Fibroblast of lung (primary cell): ENCODE results near the gene ADCYAP1R1. TPM values are rescaled to one million over a fixed set of nuclear protein-coding genes. Genes with fewer than 3 reads are reported as not detected.

Experiments used
- DNase-seq, 2 donors: peaks; one replicate each; pipeline versions ENCODE4 v3.0.0 to v3.0.0-alpha.2; 2010; ENCODE audit warnings: low read depth in 2 of 2
- H2AFZ ChIP-seq: 2 replicates; pipeline ENCODE4 v1.5.1; 2012; ENCODE audit warnings: low read length, control low read depth, inconsistent platforms
- H3K27ac ChIP-seq: 2 replicates; pipeline ENCODE4 v1.5.1; 2011; ENCODE audit warnings: low read length, control low read depth; ENCODE audit not compliant: insufficient read depth
- H3K27me3 ChIP-seq: 2 replicates; pipeline ENCODE4 v1.5.1; 2011; ENCODE audit warnings: mild to moderate bottlenecking, low read length; ENCODE audit not compliant: control insufficient read depth, insufficient read depth
- H3K36me3 ChIP-seq: 2 replicates; pipeline ENCODE4 v1.5.1; 2011; ENCODE audit warnings: low read length; ENCODE audit not compliant: control insufficient read depth, insufficient read depth
- H3K4me1 ChIP-seq: 2 replicates; pipeline ENCODE4 v1.5.1; 2011; ENCODE audit warnings: low read length; ENCODE audit not compliant: control insufficient read depth, insufficient read depth; ENCODE audit errors: extremely low read depth
- H3K4me2 ChIP-seq: 2 replicates; pipeline ENCODE4 v1.5.1; 2011; ENCODE audit warnings: low read length, control low read depth; ENCODE audit not compliant: insufficient read depth; ENCODE audit errors: extremely low read depth
- H3K4me3 ChIP-seq, 4 experiments: fragments of 200-600 bp in 1 of 4; sonication (generic) in 1 of 4; replicated peaks in 1 of 4; 2 replicates each; pipeline ENCODE4 v1.5.1; 2011 to 2016; ENCODE audit warnings: low read length in 4 of 4, low read depth in 3 of 4, mild to moderate bottlenecking in 3 of 4, control low read depth in 2 of 4, inconsistent platforms in 1 of 4, mixed read lengths in 1 of 4; ENCODE audit not compliant: insufficient read depth in 1 of 4; ENCODE audit errors: control extremely low read depth in 1 of 4
- H3K79me2 ChIP-seq: 2 replicates; pipeline ENCODE4 v1.5.1; 2012; ENCODE audit warnings: mild to moderate bottlenecking, low read length, inconsistent platforms; ENCODE audit not compliant: control insufficient read depth, insufficient read depth
- H3K9ac ChIP-seq: 2 replicates; pipeline ENCODE4 v1.5.1; 2011; ENCODE audit warnings: mild to moderate bottlenecking, low read length, control low read depth; ENCODE audit not compliant: insufficient read depth
- H3K9me3 ChIP-seq: 2 replicates; pipeline ENCODE4 v1.5.1; 2012; ENCODE audit warnings: low read depth, low read length; ENCODE audit not compliant: control insufficient read depth, insufficient read depth
- H4K20me1 ChIP-seq: 2 replicates; pipeline ENCODE4 v1.5.1; 2011; ENCODE audit warnings: low read length; ENCODE audit not compliant: control insufficient read depth, insufficient read depth; ENCODE audit errors: extremely low read depth
- EZH2 ChIP-seq: IDR thresholded peaks from 2 replicates; pipeline ENCODE4 v1.5.1; 2012; ENCODE audit warnings: low read length, control low read depth, mild to moderate bottlenecking; ENCODE audit errors: missing control alignments
- polyA plus RNA-seq, 2 donors: library from polyadenylated mRNA; depleted of rRNA in 1 of 2; stranded (reverse) in 1 of 2; unstranded in 1 of 2; fragments of >200 nt; gene quantifications; 2 replicates each; pipeline ENCODE4 v1.2.1, GENCODE V29; 2011 to 2012; ENCODE audit warnings: missing spikeins in 1 of 2
- total RNA-seq: library from RNA; depleted of rRNA; stranded (reverse); fragments of >200 nt; gene quantifications from 2 replicates; pipeline ENCODE4 v1.2.1, GENCODE V29; 2014
- TF ChIP-seq, protein P1 (sequence below), 2 donors: IDR thresholded peaks in 1 of 2; conservative IDR thresholded peaks in 1 of 2; 1 replicate in 1 of 2; 2 replicates in 1 of 2; pipeline ENCODE4 v1.5.1; 2011 to 2012; ENCODE audit warnings: low read length in 2 of 2, control low read depth in 1 of 2, inconsistent platforms in 1 of 2, low read depth in 1 of 2, mild to moderate bottlenecking in 1 of 2

ADCYAP1R1 gene
- total and polyA plus RNA-seq, 2 donors (not counting 1 experiment from before 2014, with no cell fraction given): not detected

DNA sequence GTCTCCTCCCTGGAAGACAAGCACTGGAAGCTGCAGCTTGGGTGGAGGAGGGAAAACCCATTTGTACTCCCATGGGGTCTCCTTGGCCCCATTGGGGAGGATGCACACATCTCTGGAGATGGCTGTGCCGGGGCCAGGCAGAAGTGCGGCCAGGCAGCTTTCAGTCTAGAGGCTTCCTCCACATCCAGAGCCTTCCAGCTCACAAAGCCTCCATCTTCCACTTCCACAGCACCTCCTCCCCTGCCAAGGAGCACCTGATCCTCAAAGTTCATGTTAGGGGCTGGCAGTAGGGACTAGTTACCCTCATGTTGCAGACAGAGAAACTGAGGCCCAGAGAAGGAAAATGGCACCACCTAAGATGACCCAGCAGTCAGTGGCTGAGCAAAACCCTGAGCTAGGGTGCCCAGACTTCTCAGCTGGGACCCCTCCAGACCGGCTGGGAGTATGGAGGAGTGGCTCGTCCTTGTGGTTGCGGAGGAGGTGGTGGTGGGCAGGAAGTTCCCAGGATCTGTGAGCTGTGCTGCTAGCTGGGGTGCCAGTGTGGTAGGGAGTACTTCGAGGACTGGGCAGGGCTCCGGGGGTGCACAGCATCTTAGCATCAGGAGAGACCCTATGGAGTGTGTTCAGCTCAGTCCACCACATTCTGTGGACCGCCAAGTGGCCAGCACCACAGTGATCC is 44.2 kb downstream of the ADCYAP1R1 start:
- H3K9ac ChIP-seq: no peak overlapping the region
- H4K20me1 ChIP-seq: no peaks in the 10 kb centered on the region
- H3K4me3 ChIP-seq: no peak overlapping the region
- H3K79me2 ChIP-seq: no peaks in the 10 kb centered on the region
- DNase-seq: no peak
- no peaks in the 10 kb centered on the region for H3K27me3 ChIP-seq
- no peak for TF ChIP-seq EZH2
- TF ChIP-seq, protein P1, sequence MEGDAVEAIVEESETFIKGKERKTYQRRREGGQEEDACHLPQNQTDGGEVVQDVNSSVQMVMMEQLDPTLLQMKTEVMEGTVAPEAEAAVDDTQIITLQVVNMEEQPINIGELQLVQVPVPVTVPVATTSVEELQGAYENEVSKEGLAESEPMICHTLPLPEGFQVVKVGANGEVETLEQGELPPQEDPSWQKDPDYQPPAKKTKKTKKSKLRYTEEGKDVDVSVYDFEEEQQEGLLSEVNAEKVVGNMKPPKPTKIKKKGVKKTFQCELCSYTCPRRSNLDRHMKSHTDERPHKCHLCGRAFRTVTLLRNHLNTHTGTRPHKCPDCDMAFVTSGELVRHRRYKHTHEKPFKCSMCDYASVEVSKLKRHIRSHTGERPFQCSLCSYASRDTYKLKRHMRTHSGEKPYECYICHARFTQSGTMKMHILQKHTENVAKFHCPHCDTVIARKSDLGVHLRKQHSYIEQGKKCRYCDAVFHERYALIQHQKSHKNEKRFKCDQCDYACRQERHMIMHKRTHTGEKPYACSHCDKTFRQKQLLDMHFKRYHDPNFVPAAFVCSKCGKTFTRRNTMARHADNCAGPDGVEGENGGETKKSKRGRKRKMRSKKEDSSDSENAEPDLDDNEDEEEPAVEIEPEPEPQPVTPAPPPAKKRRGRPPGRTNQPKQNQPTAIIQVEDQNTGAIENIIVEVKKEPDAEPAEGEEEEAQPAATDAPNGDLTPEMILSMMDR (conservative IDR thresholded peaks at IDR 0.05 in 1 of 2, IDR thresholded peaks at IDR 0.05 in 1 of 2; ENCODE audit: low read depth in 1 of 2, low read length in 2 of 2): no peak
- no peak overlapping the region for H2AFZ ChIP-seq
- H3K4me2 ChIP-seq: no peak overlapping the region
- no peaks in the 10 kb centered on the region for H3K9me3 ChIP-seq
- H3K4me1 ChIP-seq: no peaks in the 10 kb centered on the region
- H3K27ac ChIP-seq: no peak overlapping the region
- H3K36me3 ChIP-seq: no peaks in the 10 kb centered on the region

DNA sequence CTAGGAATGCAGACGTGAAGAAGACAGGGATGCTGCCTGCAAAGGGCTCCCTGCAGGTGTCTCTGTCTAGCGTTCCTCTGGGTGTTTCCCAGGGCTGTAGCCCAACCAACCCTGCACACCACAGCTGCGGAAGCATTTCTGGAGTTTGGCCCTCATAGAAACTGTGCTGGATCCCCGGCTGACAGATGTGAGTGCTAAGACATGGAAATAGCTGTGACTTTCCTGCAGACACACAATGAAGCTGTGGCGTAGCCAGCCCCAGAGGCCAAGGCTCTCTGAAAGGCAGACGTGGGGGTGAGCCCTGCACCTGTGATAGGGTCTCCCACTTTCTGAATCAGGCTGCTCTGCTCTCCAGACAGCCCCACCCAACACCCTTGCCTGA is 44.8 kb downstream of the ADCYAP1R1 start:
- Histone ChIP-seq H3K27ac (no peak overlapping the region), H4K20me1 (no peaks in the 10 kb centered on the region), H3K36me3 (no peaks in the 10 kb centered on the region), H3K79me2 (no peaks in the 10 kb centered on the region), H3K4me1 (no peaks in the 10 kb centered on the region), H2AFZ (no peak overlapping the region), H3K4me2 (no peak overlapping the region), H3K4me3 (no peak overlapping the region), H3K9ac (no peak overlapping the region), H3K27me3 (no peaks in the 10 kb centered on the region), H3K9me3 (no peaks in the 10 kb centered on the region)
- TF ChIP-seq, protein P1 (conservative IDR thresholded peaks at IDR 0.05 in 1 of 2, IDR thresholded peaks at IDR 0.05 in 1 of 2; ENCODE audit: low read depth in 1 of 2, low read length in 2 of 2): no peak
- TF ChIP-seq EZH2: no peak
- no peak for DNase-seq

DNA sequence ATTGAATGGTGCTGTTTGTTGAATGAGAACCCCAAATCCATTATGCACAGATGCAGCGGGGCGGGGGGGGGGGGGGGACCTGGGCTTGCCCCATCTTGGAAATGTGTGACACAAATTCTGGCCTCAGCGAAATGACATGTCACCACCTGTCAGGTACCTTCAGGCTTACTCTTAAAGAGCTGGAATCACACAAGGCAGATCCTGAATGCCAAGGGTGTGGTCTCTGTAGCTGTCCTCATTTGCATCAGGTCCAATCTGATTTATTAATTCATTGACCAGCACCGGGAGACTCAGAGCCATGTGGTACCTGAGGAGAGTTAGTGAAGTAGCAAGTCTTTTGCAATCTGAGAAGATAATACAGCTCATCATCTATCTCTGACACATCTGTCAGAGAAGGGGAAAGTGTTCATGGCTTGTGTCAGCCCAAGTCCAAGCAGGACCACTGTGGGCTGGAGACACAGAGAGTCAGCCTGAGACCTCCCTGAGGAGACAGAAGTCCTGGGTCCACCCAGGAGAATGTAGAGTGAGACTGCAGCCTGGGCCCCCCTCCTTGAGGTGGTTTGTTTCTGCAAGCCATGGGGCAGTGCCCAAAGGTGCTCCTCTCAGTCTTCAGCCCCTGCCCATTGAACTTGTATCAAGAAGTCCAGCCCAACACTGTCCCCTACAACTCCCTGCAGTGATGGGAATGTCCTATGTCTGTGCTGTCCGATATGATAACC is 46.7 kb downstream of the ADCYAP1R1 start:
- H3K36me3 ChIP-seq: no peaks in the 10 kb centered on the region
- no peaks in the 10 kb centered on the region for H3K27me3 ChIP-seq

More for the DNA sequence above, 46.7 kb downstream of the ADCYAP1R1 start:
- Histone ChIP-seq H3K4me2 (no peak overlapping the region), H4K20me1 (no peaks in the 10 kb centered on the region), H3K4me1 (no peaks in the 10 kb centered on the region), H2AFZ (no peak overlapping the region), H3K27ac (no peak overlapping the region), H3K9ac (no peak overlapping the region), H3K79me2 (no peaks in the 10 kb centered on the region), H3K9me3 (no peaks in the 10 kb centered on the region), H3K4me3 (no peak overlapping the region)
- no peak for DNase-seq
- no peak for TF ChIP-seq EZH2
- TF ChIP-seq, protein P1 (conservative IDR thresholded peaks at IDR 0.05 in 1 of 2, IDR thresholded peaks at IDR 0.05 in 1 of 2; ENCODE audit: low read depth in 1 of 2, low read length in 2 of 2): no peak
